Stimulated activated naive CD8-positive, alpha-beta T cell treated with anti-CD3 and anti-CD28 coated beads, Interleukin-15, amount 100 ng/mL, for 72 hours (primary cell): ENCODE results near the gene VAV3.

Source experiments
- ATAC-seq: fragments of 150-1000 bp; cut with Tn5 transposase; 2 replicates; pipeline ENCODE4 v1.10.0; 2021; ENCODE audit warnings: mild to moderate bottlenecking, moderate library complexity
- DNase-seq, 2 donors: peaks; one replicate each; pipeline ENCODE4 v3.0.0; 2021 to 2022
- H3K27ac Mint-ChIP-seq, 2 donors: one replicate each; pipeline ENCODE4 v1.8.0; 2022; ENCODE audit warnings: mild to moderate bottlenecking in 2 of 2, mixed read lengths in 2 of 2, moderate library complexity in 2 of 2
- H3K27me3 Mint-ChIP-seq: one replicate; pipeline ENCODE4 v1.8.0; 2022; ENCODE audit warnings: mixed read lengths
- H3K4me1 Mint-ChIP-seq: one replicate; pipeline ENCODE4 v1.8.0; 2022; ENCODE audit warnings: mild to moderate bottlenecking, mixed read lengths
- H3K4me3 Mint-ChIP-seq, 2 donors: one replicate each; pipeline ENCODE4 v1.8.0; 2022; ENCODE audit warnings: mild to moderate bottlenecking in 2 of 2, mixed read lengths in 2 of 2, moderate library complexity in 1 of 2
- H3K9me3 Mint-ChIP-seq, 2 donors: one replicate each; pipeline ENCODE4 v1.8.0; 2022; ENCODE audit warnings: mixed read lengths in 2 of 2

Gene VAV3

GRCh38 chr1:107563441-107563840 lies 401.5 kb downstream of the VAV3 start:
- ATAC-seq = no peak
- DNase-seq = no peak
- Mint-ChIP-seq H3K4me3 (no peak overlapping the region), H3K27ac (no peak overlapping the region), H3K9me3 (no peaks in the 10 kb centered on the region), H3K4me1 (no peaks in the 10 kb centered on the region), H3K27me3 (no peaks in the 10 kb centered on the region)

- ATAC-seq (no peak), DNase-seq (no peak)
- no peak overlapping the region for H3K4me3 Mint-ChIP-seq
- no peak overlapping the region for H3K27ac Mint-ChIP-seq
- no peaks in the 10 kb centered on the region for H3K9me3 Mint-ChIP-seq
- H3K27me3 Mint-ChIP-seq = no peaks in the 10 kb centered on the region
- no peaks in the 10 kb centered on the region for H3K4me1 Mint-ChIP-seq
Measured at GRCh38 chr1:107559881-107560280, 405.1 kb downstream of the VAV3 start.

GRCh38 chr1:107557095-107557494 lies 407.9 kb downstream of the VAV3 start:
- no peaks in the 10 kb centered on the region for H3K4me1 Mint-ChIP-seq
- no peaks in the 10 kb centered on the region for H3K27me3 Mint-ChIP-seq
- H3K9me3 Mint-ChIP-seq = no peaks in the 10 kb centered on the region
- H3K4me3 Mint-ChIP-seq = no peak overlapping the region
- no peak overlapping the region for H3K27ac Mint-ChIP-seq
- no peak for DNase-seq
- no peak for ATAC-seq

- no peaks in the 10 kb centered on the region for H3K9me3 Mint-ChIP-seq
- no peak overlapping the region for H3K27ac Mint-ChIP-seq
- H3K27me3 Mint-ChIP-seq = no peaks in the 10 kb centered on the region
- no peak for DNase-seq
- ATAC-seq = no peak
- no peaks in the 10 kb centered on the region for H3K4me1 Mint-ChIP-seq
- no peak overlapping the region for H3K4me3 Mint-ChIP-seq
Measured at GRCh38 chr1:107555578-107555977, 409.4 kb downstream of the VAV3 start.

- no peaks in the 10 kb centered on the region for H3K9me3 Mint-ChIP-seq
- DNase-seq (no peak), ATAC-seq (no peak)
- no peak overlapping the region for H3K27ac Mint-ChIP-seq
- H3K27me3 Mint-ChIP-seq = no peaks in the 10 kb centered on the region
- H3K4me3 Mint-ChIP-seq = no peak overlapping the region
- H3K4me1 Mint-ChIP-seq = no peaks in the 10 kb centered on the region
Measured at GRCh38 chr1:107552781-107553180, 412.2 kb downstream of the VAV3 start.

- ATAC-seq (no peak), DNase-seq (no peak)
- Mint-ChIP-seq H3K4me1 (no peaks in the 10 kb centered on the region), H3K4me3 (no peak overlapping the region), H3K9me3 (no peaks in the 10 kb centered on the region), H3K27me3 (no peaks in the 10 kb centered on the region), H3K27ac (no peak overlapping the region)
Measured at GRCh38 chr1:107551456-107551855, 413.5 kb downstream of the VAV3 start.

GRCh38 chr1:107550358-107550757 lies 414.6 kb downstream of the VAV3 start:
- ATAC-seq (no peak), DNase-seq (no peak)
- Mint-ChIP-seq H3K4me3 (no peak overlapping the region), H3K27me3 (no peaks in the 10 kb centered on the region), H3K4me1 (no peaks in the 10 kb centered on the region), H3K27ac (no peak overlapping the region), H3K9me3 (no peaks in the 10 kb centered on the region)

- no peak for DNase-seq
- no peaks in the 10 kb centered on the region for H3K27me3 Mint-ChIP-seq
- ATAC-seq = no peak
- no peaks in the 10 kb centered on the region for H3K9me3 Mint-ChIP-seq
- H3K27ac Mint-ChIP-seq = no peak overlapping the region
- H3K4me1 Mint-ChIP-seq = no peaks in the 10 kb centered on the region
- H3K4me3 Mint-ChIP-seq = no peak overlapping the region
Measured at GRCh38 chr1:107549152-107549810, 415.7 kb downstream of the VAV3 start.

GRCh38 chr1:107548276-107548675 lies 416.7 kb downstream of the VAV3 start:
- H3K27ac Mint-ChIP-seq = no peak overlapping the region
- DNase-seq (no peak), ATAC-seq (no peak)
- no peaks in the 10 kb centered on the region for H3K4me1 Mint-ChIP-seq
- H3K4me3 Mint-ChIP-seq = no peak overlapping the region
- H3K27me3 Mint-ChIP-seq = no peaks in the 10 kb centered on the region
- H3K9me3 Mint-ChIP-seq = no peaks in the 10 kb centered on the region

GRCh38 chr1:107547363-107548155 lies 417.4 kb downstream of the VAV3 start:
- Mint-ChIP-seq H3K4me1 (no peaks in the 10 kb centered on the region), H3K9me3 (no peaks in the 10 kb centered on the region), H3K27me3 (no peaks in the 10 kb centered on the region), H3K27ac (no peak overlapping the region), H3K4me3 (no peak overlapping the region)
- ATAC-seq (no peak), DNase-seq (no peak)

- Mint-ChIP-seq H3K27me3 (no peaks in the 10 kb centered on the region), H3K9me3 (no peaks in the 10 kb centered on the region), H3K4me3 (no peak overlapping the region), H3K27ac (no peak overlapping the region), H3K4me1 (no peaks in the 10 kb centered on the region)
- DNase-seq (no peak), ATAC-seq (no peak)
Measured at GRCh38 chr1:107546576-107546975, 418.4 kb downstream of the VAV3 start.

- ATAC-seq (no peak), DNase-seq (no peak)
- no peaks in the 10 kb centered on the region for H3K9me3 Mint-ChIP-seq
- no peak overlapping the region for H3K27ac Mint-ChIP-seq
- H3K27me3 Mint-ChIP-seq = no peaks in the 10 kb centered on the region
- H3K4me3 Mint-ChIP-seq = no peak overlapping the region
- H3K4me1 Mint-ChIP-seq = no peaks in the 10 kb centered on the region
Measured at GRCh38 chr1:107545879-107546278, 419.1 kb downstream of the VAV3 start.

- H3K9me3 Mint-ChIP-seq = no peaks in the 10 kb centered on the region
- H3K27me3 Mint-ChIP-seq = no peaks in the 10 kb centered on the region
- no peak overlapping the region for H3K27ac Mint-ChIP-seq
- no peak overlapping the region for H3K4me3 Mint-ChIP-seq
- no peaks in the 10 kb centered on the region for H3K4me1 Mint-ChIP-seq
- DNase-seq (no peak), ATAC-seq (no peak)
Measured at GRCh38 chr1:107545056-107545577, 419.9 kb downstream of the VAV3 start.

- Mint-ChIP-seq H3K4me1 (no peaks in the 10 kb centered on the region), H3K27me3 (no peaks in the 10 kb centered on the region), H3K9me3 (no peaks in the 10 kb centered on the region), H3K4me3 (no peak overlapping the region), H3K27ac (no peak overlapping the region)
- ATAC-seq (no peak), DNase-seq (no peak)
Measured at GRCh38 chr1:107544285-107544684, 420.7 kb downstream of the VAV3 start.

GRCh38 chr1:107541412-107541811 lies 423.6 kb downstream of the VAV3 start:
- H3K4me1 Mint-ChIP-seq = no peaks in the 10 kb centered on the region
- no peak for ATAC-seq
- H3K4me3 Mint-ChIP-seq = no peak overlapping the region
- DNase-seq = no peak
- no peaks in the 10 kb centered on the region for H3K9me3 Mint-ChIP-seq
- H3K27ac Mint-ChIP-seq = no peak overlapping the region
- no peaks in the 10 kb centered on the region for H3K27me3 Mint-ChIP-seq

GRCh38 chr1:107538502-107538901 lies 426.5 kb downstream of the VAV3 start:
- H3K9me3 Mint-ChIP-seq = no peaks in the 10 kb centered on the region
- no peaks in the 10 kb centered on the region for H3K27me3 Mint-ChIP-seq
- no peaks in the 10 kb centered on the region for H3K4me1 Mint-ChIP-seq
- H3K4me3 Mint-ChIP-seq = no peak overlapping the region
- DNase-seq (no peak), ATAC-seq (no peak)
- no peak overlapping the region for H3K27ac Mint-ChIP-seq
